GM19023 (cell line): Measurements from ENCODE around the gene ATXN10.

Experiments
- ATAC-seq: cut with Tn5 transposase; IDR thresholded peaks from one replicate; pipeline ENCODE4 v1.9.1; 2021; ENCODE audit warnings: mild to moderate bottlenecking, moderate library complexity; ENCODE audit not compliant: unreplicated experiment

The ATXN10 gene

GRCh38 chr22:45871721-45872120 lies 200.1 kb downstream of the ATXN10 start:
- ATAC-seq: no peak

- no peak for ATAC-seq
Measured at GRCh38 chr22:45872659-45873263, 201.1 kb downstream of the ATXN10 start.

GRCh38 chr22:45876136-45877035 lies 204.8 kb downstream of the ATXN10 start:
- no peak for ATAC-seq

GRCh38 chr22:45877036-45877380 lies 205.4 kb downstream of the ATXN10 start:
- ATAC-seq: no peak

- no peak for ATAC-seq
Measured at GRCh38 chr22:45877651-45878050, 206.0 kb downstream of the ATXN10 start.

GRCh38 chr22:45878051-45878781 lies 206.6 kb downstream of the ATXN10 start:
- ATAC-seq: no peak

GRCh38 chr22:45878901-45879551 lies 207.4 kb downstream of the ATXN10 start:
- ATAC-seq: no peak

GRCh38 chr22:45879552-45879949 lies 207.9 kb downstream of the ATXN10 start:
- ATAC-seq: no peak

- no peak for ATAC-seq
Measured at GRCh38 chr22:45880091-45880715, 208.6 kb downstream of the ATXN10 start.

- ATAC-seq: no peak
Measured at GRCh38 chr22:45880716-45881523, 209.3 kb downstream of the ATXN10 start.

GRCh38 chr22:45881524-45881875 lies 209.9 kb downstream of the ATXN10 start:
- no peak for ATAC-seq

- ATAC-seq: no peak
Measured at GRCh38 chr22:45882881-45883810, 211.5 kb downstream of the ATXN10 start.

GRCh38 chr22:45883811-45884170 lies 212.2 kb downstream of the ATXN10 start:
- ATAC-seq: no peak

GRCh38 chr22:45884201-45885062 lies 212.8 kb downstream of the ATXN10 start:
- ATAC-seq: no peak

- no peak for ATAC-seq
Measured at GRCh38 chr22:45885171-45885840, 213.7 kb downstream of the ATXN10 start.

GRCh38 chr22:45885941-45886395 lies 214.3 kb downstream of the ATXN10 start:
- no peak for ATAC-seq

GRCh38 chr22:45886540-45886939 lies 214.9 kb downstream of the ATXN10 start:
- ATAC-seq: no peak
